GF-D8 (cell line): Measurements from ENCODE around the gene NSRP1.
"Not testable (repeated sequence)": the region's sequence is repeated elsewhere in the genome, so short reads cannot be mapped to it uniquely, and the experiment has no call there.

Experiments used
- DNase-seq: peaks from one replicate; lab custom pipeline; 2025; lab: John Stamatoyannopoulos, UW

NSRP1 gene

GRCh38 chr17:30187573-30187972 lies 71.0 kb downstream of the NSRP1 start:
- no peak for DNase-seq

GRCh38 chr17:30188211-30188939 lies 71.8 kb downstream of the NSRP1 start:
- no peak for DNase-seq

GRCh38 chr17:30191072-30191471 lies 74.5 kb downstream of the NSRP1 start:
- DNase-seq: no peak

DNA sequence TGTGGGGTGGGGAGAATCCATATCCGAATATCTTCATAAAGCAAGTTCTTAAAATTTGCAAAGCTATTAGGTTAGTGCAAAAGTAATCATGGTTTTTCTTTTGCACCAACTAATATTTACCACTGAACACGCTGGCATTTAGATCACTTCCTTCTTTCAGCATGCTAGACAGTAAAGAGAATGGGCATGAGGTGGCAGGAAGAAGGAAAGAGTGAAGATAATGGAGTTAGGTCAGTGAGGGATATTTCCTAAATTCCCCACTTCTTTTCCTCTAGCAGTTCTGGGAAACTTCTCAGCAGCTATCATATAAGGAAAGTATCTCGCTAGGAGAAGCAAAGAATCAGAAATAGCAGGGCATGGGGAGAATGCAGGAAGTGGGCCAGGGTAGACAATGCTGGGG lies 79.9 kb downstream of the NSRP1 start:
- no peak for DNase-seq

GRCh38 chr17:30197416-30197815 lies 80.8 kb downstream of the NSRP1 start:
- DNase-seq: no peak

DNA sequence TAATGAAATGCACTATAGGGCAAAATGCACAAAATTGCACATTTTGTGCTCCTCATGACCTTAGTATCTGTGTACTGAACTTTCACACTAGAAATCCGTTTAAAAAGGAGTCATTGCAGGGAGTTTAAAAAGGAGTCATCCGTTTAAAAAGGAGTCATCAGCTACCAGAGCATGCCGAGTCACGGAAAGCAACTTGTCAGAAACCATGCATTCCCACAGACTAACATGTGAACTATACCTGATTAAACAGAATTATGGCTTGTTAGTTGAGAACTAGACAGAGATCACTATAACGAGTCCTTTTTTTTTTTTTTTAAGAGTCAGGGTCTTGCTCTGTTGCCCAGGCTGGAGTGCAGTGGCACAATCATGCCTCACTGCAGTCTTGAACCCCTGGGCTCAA lies 83.0 kb downstream of the NSRP1 start:
- DNase-seq: no peak

DNA sequence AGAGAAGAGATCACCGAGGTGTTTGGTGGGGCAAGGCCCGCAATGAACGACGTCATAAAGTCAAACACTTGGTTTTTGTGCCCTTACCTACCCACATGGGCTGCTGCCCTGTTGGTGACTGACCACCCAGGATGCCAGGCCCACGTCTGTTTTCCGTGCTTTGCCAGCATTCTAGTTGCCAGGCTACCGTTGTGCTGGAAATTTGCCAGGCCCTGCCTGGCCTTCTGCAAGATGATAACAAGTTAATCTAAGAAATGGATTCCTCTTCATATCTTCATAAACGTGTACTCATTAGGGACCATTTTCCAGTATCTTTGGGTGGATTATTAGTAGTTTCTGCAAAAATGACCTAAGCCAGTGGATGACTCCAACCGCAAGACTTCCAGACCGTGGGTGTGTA lies 83.5 kb downstream of the NSRP1 start:
- no peak for DNase-seq

- not testable (repeated sequence) for DNase-seq
Observed at GRCh38 chr17:30200656-30201055, 84.0 kb downstream of the NSRP1 start.

GRCh38 chr17:30203471-30203981 lies 86.9 kb downstream of the NSRP1 start:
- no peak for DNase-seq

DNA sequence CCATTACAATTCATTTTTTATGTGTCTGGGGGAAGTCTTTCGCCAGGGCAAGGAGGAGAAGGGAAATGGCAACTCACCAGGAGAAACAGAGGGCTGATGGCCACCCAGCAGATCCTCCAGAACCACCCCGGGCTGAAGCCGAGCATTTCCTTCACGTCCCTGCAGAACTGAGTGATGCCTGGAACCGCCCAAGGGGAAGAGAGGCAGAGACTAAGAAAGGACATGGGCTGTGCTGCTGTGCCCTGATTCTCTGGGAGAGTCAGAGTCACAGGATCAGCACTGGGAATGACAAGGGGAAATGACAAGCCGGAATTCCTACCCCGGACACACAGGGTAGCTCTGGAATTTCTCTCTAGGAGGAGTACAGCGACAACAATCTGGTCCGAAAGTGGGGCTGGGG lies 91.0 kb downstream of the NSRP1 start:
- no peak for DNase-seq

DNA sequence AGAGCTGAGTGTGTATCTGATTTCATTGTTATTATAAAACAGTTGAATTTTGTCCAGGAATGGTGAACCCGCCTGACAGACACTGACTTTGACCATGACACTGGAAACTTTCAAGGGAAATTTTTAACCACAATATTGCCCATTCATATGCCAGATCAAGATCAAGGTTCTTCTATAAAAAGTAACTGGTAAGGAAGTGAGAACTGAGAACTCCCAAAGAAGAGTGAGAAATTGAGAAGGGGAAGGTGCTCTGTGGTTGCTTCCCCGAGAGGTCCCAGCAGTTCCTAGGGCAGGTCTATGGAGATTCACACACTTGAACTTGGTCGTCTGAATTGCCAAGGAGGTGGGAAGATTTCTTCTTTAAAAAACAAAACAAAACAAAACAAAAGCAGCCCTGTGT lies 91.6 kb downstream of the NSRP1 start:
- DNase-seq: no peak

DNA sequence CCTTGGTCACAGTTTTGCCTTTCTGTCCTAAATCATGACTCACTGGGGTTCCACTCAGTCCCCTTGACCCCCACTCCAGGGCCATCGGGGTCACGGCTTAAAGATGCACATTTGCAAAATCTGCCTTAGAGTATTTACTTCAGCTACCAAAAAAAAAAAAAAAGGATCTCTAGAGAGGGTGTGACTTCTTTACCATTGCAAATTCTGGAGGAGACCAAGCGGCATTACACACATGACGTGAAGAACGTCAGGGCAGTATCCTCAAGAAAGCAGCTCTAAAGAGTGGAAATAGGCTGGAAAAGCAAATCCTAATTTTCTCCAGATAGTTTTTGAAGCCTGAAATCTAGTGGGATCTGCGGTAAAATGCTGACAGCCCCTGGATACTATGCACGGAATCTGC lies 93.3 kb downstream of the NSRP1 start:
- DNase-seq: no peak

DNA sequence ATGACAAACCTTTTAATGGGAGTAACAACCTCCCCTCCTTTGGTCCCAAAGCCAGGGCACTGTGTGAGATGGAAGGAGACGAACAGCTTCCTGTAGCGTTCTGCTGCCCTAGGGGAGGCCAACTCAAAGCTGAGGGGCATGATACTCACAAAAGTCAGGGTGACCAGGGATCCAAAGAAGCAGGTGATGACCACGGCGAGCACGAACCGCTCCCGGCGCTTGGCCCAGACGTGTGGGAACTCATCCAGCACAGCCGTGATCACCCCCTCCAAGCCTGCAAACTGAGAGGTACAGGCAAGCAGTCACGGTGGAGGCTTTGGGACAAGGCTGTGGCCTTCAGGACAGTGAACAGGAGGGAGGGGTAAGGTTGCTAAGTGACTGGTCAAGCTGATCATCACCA lies 93.8 kb downstream of the NSRP1 start:
- DNase-seq: no peak

- no peak for DNase-seq
Observed at GRCh38 chr17:30210901-30211300, 94.3 kb downstream of the NSRP1 start.

DNA sequence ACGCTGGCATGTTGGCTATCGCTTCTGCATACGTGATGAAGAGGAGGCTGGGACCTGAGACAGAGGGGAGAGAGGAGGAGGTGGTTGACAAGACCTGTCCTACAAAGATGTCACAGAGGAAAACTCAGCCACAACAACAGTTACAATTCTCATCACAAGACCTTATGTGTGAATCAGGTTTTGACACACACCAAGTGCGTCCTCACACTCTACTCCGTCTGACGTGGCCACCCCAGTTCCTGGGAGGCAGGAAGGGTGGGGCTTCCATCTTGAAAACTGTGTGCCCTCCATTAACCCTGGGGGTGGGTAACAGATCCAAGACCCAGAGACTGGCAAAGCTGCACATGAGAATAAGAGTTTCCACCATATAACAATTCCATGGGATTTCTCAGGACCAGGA lies 94.8 kb downstream of the NSRP1 start:
- no peak for DNase-seq

GRCh38 chr17:30212750-30213149 lies 96.1 kb downstream of the NSRP1 start:
- no peak for DNase-seq

DNA sequence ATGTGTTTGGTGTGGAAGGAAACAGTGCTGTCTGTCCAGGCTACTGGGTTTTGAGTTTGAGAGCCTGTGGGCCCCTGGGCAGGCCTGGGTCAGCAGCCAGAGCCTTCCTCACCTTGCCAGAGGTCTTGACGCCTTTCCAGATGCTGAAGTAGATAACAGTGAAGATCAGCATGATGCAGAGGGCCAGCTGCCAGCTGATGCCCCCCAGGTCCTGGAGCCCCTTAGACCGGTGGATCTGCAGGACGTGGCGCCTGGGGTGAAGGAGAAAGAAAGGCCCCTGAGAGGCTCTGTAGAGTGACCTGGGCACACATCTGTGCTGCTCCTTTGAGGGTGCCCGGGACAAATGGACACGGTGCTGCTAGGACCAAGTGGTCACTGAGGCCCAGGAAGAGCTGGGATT lies 100.4 kb downstream of the NSRP1 start:
- DNase-seq: no peak

- no peak for DNase-seq
Observed at GRCh38 chr17:30217746-30218245, 101.2 kb downstream of the NSRP1 start.

GRCh38 chr17:30218799-30219198 lies 102.2 kb downstream of the NSRP1 start:
- DNase-seq: no peak

DNA sequence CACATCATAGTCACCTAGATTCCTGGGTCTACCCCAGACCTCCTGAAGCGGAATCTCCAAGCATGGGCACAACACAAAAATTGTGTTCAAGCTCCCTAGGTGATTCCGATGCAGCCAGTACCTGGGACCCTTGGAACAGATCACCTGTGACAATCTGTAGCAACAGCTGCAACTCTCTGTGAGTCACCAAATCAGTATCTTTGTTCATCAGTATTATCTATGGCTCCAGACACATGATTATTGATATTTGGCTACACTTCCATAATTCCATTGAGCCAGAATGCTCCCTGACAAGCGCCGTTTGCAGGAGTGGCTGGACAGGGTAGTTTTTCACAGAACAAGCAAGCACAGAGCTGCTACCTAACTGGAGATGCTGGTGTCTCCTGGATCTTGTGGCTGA lies 102.7 kb downstream of the NSRP1 start:
- no peak for DNase-seq

DNA sequence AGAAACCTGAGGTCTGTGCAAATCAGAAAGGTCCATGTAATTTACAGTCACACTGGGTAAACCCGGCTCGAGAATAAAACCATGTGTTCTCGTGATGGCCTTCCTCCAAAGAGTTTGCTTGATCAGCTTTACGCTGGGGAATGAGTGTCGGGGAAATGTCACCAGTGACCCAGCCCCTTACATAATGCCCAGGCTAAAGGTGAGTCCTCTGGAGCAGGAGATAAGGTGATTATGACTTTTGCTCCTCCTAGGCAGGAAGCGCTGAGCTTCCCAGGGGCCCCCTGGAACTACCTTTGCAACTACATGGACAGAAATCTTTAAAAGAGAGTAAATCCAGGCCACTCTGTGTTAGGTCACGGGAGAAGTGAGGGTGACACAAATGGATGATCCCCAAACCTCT lies 103.2 kb downstream of the NSRP1 start:
- DNase-seq: no peak

DNA sequence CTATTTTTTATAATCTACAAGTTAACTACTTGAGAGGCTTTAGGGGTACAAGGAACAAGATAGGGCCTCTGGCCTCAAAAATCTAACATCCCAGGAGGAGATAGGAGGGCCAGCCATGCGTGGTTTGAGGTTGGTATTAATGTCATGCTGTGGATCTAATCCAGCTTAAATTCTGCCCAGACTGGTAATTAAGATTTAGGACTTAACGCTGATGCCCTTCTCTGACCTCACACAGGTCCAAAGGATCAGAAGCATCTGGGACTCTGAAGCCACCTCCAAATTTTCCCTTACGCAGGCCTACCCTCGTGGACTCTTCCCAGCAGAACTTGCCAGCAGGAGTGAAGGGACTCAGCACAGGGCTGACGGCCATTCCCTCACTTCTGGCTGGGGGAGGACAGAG lies 103.8 kb downstream of the NSRP1 start:
- no peak for DNase-seq

GRCh38 chr17:30221346-30221745 lies 104.7 kb downstream of the NSRP1 start:
- no peak for DNase-seq

- DNase-seq: no peak
Observed at GRCh38 chr17:30222251-30222650, 105.6 kb downstream of the NSRP1 start.
